ENCODE results near the gene TMEM176B. TPM values are rescaled to one million over a fixed set of nuclear protein-coding genes. Genes with fewer than 3 reads are reported as not detected.
"Not testable (repeated sequence)": the region's sequence is repeated elsewhere in the genome, so short reads cannot be mapped to it uniquely, and the experiment has no call there.

Gene TMEM176B
- total RNA-seq, 1 donor from 2014 or later, result 18.3 TPM

DNA sequence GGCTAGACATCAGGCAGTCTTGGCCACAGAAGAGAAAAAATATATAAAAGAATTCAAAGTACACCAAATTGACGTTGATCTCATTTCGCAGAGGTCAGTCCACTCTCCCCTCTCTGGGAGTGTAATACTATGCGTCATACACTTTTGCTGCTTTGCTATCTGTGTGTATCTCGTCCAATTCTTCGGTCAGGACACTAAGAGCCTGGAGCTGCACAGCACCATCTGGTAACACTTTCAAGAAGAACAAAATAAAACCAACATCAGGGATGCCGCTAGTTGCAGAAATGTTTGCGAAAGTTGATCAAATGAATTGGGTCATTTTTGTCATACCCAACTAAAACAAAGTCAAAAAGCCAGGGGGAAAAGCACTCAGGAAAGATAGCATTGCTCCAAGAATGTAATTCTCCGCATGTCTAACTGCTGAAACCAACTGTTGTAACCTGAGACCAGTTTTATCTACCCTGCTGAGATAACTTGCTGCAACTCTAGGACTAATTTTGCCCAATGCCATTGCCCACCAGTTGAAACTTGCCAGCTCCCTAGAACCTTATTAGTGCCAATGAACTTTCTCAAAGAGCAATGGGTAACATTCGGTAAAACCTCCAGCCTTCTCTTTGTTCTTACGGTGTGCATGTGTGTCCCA lies 23.4 kb upstream of the TMEM176B start:
- no peak overlapping the region for H3K9ac ChIP-seq (ENCODE audit: low read depth in 1 of 3, low read length in 3 of 3)

DNA sequence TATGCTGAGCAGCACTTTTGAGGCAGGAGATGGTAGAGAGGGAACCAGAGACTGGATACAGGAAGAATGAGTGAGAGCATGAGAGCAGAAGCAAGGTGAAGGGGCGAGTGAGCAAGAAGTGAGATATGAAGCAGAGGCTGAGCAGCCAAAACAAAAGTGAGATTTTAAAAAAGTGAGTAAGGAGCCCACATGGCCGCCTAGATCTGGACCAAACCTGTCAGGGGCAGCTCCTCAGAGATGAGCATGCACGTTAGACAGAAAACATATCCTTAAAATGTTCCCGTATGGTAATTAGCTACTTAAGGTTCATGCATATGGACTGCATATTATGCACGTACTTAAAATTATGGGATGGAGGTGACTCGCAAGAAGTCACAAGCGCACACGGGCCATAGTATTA lies 22.9 kb upstream of the TMEM176B start:
- H3K27me3 ChIP-seq (ENCODE audit: control insufficient read depth in 3 of 3, insufficient read depth in 3 of 3, low read length in 3 of 3), result peaks cover 2 to 5% (median 2%) of the 10 kb centered on the region in 3 donors
- peaks cover 0 to 2% (median 2%) of the 10 kb centered on the region in 3 donors for H3K9me3 ChIP-seq (ENCODE audit: control insufficient read depth in 3 of 3, low read length in 3 of 3)
- no peaks in the 10 kb centered on the region for H3K4me1 ChIP-seq (ENCODE audit: control insufficient read depth in 3 of 3, insufficient read depth in 3 of 3, low read length in 3 of 3)
- H3K9ac ChIP-seq (ENCODE audit: low read depth in 1 of 3, low read length in 3 of 3), result no peak overlapping the region
- H3K4me3 ChIP-seq (ENCODE audit: low read length in 3 of 3), result no peak overlapping the region
- H3K36me3 ChIP-seq (ENCODE audit: control insufficient read depth in 3 of 3, insufficient read depth in 3 of 3, low read length in 3 of 3), result no peaks in the 10 kb centered on the region
- H3K27ac ChIP-seq (ENCODE audit: low read depth, low read length), result no peak overlapping the region

More for the DNA sequence above, 23.4 kb upstream of the TMEM176B start:
- no peaks in the 10 kb centered on the region for H3K36me3 ChIP-seq (ENCODE audit: control insufficient read depth in 3 of 3, insufficient read depth in 3 of 3, low read length in 3 of 3)
- no peak overlapping the region for H3K4me3 ChIP-seq (ENCODE audit: low read length in 3 of 3)
- H3K27me3 ChIP-seq (ENCODE audit: control insufficient read depth in 3 of 3, insufficient read depth in 3 of 3, low read length in 3 of 3), result peaks cover 2 to 5% (median 2%) of the 10 kb centered on the region in 3 donors
- H3K4me1 ChIP-seq (ENCODE audit: control insufficient read depth in 3 of 3, insufficient read depth in 3 of 3, low read length in 3 of 3), result no peaks in the 10 kb centered on the region
- H3K9me3 ChIP-seq (ENCODE audit: control insufficient read depth in 3 of 3, low read length in 3 of 3), result peaks cover 0 to 2% (median 2%) of the 10 kb centered on the region in 3 donors
- H3K27ac ChIP-seq (ENCODE audit: low read depth, low read length), result no peak overlapping the region

DNA sequence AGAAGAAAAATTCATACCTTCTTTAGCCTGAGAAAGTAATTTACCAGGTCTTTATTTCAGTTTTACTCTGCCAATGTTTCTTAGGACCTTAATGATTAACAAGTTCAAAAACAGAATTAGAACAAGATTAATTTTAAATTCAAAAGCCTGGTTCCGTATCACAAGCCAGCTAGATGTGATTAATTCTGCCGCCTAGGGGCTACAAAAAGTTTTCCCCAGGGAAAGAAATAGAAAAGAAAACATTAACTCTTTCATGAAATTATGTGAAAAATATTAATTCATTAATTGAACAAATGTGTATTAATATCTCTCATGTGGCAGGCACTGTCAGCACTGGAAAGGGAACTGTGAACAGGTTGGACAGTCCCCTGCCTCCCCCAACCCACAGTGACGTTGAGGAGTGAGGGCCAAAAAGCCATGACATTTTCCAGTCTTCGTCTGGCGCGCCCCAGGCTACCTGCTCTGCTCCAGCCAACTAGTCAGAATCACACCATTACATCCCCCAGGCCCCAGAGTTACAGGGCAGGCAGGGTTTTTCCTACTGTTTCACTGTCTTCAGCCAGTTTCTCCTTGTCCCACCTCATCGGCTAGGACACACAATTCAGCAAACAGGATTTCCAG lies 20.5 kb upstream of the TMEM176B start:
- no peak overlapping the region for H3K9ac ChIP-seq (ENCODE audit: low read depth in 1 of 3, low read length in 3 of 3)
- no peak overlapping the region for H3K27ac ChIP-seq (ENCODE audit: low read depth, low read length)
- H3K9me3 ChIP-seq (ENCODE audit: control insufficient read depth in 3 of 3, low read length in 3 of 3), result peaks cover 0 to 5% (median 2%) of the 10 kb centered on the region in 3 donors
- H3K36me3 ChIP-seq (ENCODE audit: control insufficient read depth in 3 of 3, insufficient read depth in 3 of 3, low read length in 3 of 3), result no peaks in the 10 kb centered on the region
- no peak overlapping the region for H3K4me3 ChIP-seq (ENCODE audit: low read length in 3 of 3)
- peaks cover 0 to 5% (median 2%) of the 10 kb centered on the region in 3 donors for H3K27me3 ChIP-seq (ENCODE audit: control insufficient read depth in 3 of 3, insufficient read depth in 3 of 3, low read length in 3 of 3)
- H3K4me1 ChIP-seq (ENCODE audit: control insufficient read depth in 3 of 3, insufficient read depth in 3 of 3, low read length in 3 of 3), result no peaks in the 10 kb centered on the region

DNA sequence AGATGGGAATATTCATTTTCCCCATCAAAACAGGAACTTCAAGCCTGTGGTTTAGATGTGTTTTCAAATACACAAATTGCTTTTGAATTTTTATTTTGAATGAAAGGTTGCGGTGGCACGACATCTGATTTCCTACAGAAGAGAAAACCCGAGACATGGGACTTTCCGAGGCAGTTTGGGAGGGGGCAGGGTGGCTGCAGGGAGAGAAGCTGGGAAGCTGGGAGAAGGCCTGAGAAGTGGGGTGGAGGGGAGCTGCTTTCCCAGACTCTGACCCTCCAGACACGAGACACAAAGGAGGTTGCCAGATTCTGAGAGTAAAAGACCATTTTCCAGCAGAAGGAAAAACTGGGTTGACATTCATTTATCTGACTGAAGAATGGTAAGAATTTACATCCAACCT lies 20.0 kb upstream of the TMEM176B start:
- H3K9me3 ChIP-seq (ENCODE audit: control insufficient read depth in 3 of 3, low read length in 3 of 3), result peaks cover 0 to 5% (median 2%) of the 10 kb centered on the region in 3 donors
- no peak overlapping the region for H3K9ac ChIP-seq (ENCODE audit: low read depth in 1 of 3, low read length in 3 of 3)
- no peaks in the 10 kb centered on the region for H3K36me3 ChIP-seq (ENCODE audit: control insufficient read depth in 3 of 3, insufficient read depth in 3 of 3, low read length in 3 of 3)
- H3K4me1 ChIP-seq (ENCODE audit: control insufficient read depth in 3 of 3, insufficient read depth in 3 of 3, low read length in 3 of 3), result no peaks in the 10 kb centered on the region
- H3K27ac ChIP-seq (ENCODE audit: low read depth, low read length), result no peak overlapping the region
- H3K27me3 ChIP-seq (ENCODE audit: control insufficient read depth in 3 of 3, insufficient read depth in 3 of 3, low read length in 3 of 3), result peaks cover 0 to 5% (median 2%) of the 10 kb centered on the region in 3 donors
- H3K4me3 ChIP-seq (ENCODE audit: low read length in 3 of 3), result no peak overlapping the region

GRCh38 chr7:150818971-150819370 lies 18.8 kb upstream of the TMEM176B start:
- Histone ChIP-seq H3K9me3 (ENCODE audit: control insufficient read depth in 3 of 3, low read length in 3 of 3) (peaks cover 0 to 4% (median 0%) of the 10 kb centered on the region in 3 donors), H3K36me3 (ENCODE audit: control insufficient read depth in 3 of 3, insufficient read depth in 3 of 3, low read length in 3 of 3) (no peaks in the 10 kb centered on the region), H3K27ac (ENCODE audit: low read depth, low read length) (no peak overlapping the region), H3K27me3 (ENCODE audit: control insufficient read depth in 3 of 3, insufficient read depth in 3 of 3, low read length in 3 of 3) (peaks cover 0 to 7% (median 2%) of the 10 kb centered on the region in 3 donors), H3K4me1 (ENCODE audit: control insufficient read depth in 3 of 3, insufficient read depth in 3 of 3, low read length in 3 of 3) (no peaks in the 10 kb centered on the region), H3K4me3 (ENCODE audit: low read length in 3 of 3) (no peak overlapping the region), H3K9ac (ENCODE audit: low read depth in 1 of 3, low read length in 3 of 3) (no peak overlapping the region)

DNA sequence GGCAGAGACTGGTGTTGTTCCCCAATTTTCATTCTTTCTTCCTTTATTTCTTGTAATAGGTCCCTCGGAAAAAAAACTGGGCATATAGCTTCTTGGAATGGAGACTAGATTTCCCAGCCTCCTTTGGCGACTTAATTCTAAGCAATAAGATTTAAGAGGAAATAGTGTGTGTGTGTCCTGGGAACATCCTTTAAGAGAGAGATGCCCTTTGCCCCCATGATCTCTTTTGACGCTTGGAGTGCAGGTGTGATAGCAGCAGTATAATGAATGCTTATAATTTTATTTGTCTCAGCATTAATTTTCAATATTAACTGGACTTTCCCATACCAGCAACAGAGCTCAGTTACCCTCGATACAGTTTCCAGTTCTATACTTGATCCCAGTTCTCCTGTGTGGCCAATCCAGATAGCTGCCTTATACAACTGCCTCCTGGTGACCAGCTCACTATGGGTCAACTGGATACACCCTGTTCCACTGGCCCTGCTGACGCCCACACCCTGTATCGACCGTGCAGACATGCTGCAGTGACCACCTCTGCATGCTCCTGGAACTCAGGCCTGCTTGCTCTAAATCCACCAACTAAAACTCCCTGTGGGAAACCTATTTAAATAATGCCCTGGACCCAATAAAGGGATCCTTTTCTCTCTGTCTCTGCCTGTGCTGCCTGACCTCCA lies 14.3 kb upstream of the TMEM176B start:
- Histone ChIP-seq H3K9me3 (ENCODE audit: control insufficient read depth in 3 of 3, low read length in 3 of 3) (peaks cover 0 to 4% (median 0%) of the 10 kb centered on the region in 3 donors), H3K4me3 (ENCODE audit: low read length in 3 of 3) (no peak overlapping the region)

DNA sequence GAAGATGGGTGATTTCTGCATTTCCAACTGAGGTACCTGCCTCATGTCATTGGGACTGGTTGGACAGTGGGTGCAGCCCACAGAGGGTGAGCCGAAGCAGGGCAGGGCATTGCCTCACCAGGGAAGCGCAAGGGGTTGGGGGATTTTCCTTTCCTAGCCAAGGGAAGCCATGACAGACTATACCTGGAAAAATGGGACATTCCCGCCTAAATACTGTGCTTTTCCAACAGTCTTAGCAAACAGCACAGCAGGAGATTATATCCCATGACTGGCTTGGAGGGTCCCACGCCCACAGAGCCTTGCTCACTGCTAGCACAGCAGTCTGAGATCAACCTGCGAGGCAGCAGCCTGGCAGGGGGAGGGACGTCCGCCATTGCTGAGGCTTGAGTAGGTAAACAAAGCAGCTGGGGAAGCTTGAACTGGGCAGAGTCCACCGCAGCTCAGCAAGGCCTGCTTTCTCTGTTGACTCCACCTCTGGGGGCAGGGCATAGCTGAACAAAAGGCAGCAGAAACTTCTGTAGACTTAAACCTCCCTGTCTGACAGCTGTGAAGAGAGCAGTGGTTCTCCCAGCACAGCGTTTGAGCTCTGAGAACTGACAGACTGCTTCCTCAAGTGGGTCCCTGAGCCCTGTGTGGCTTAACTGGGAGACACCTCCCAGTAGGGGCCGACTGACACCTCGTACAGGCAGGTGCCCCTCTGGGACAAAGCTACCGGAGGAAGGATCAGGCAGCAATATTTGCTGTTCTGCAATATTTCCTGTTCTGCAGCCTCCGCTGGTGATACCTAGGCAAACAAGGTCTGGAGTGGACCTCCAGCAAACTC lies 7.7 kb upstream of the TMEM176B start:
- not testable (repeated sequence) for H3K27me3 ChIP-seq (ENCODE audit: control insufficient read depth in 3 of 3, insufficient read depth in 3 of 3, low read length in 3 of 3); H3K9ac ChIP-seq (ENCODE audit: low read depth in 1 of 3, low read length in 3 of 3)

More for the DNA sequence above, 14.3 kb upstream of the TMEM176B start:
- Histone ChIP-seq H3K36me3 (ENCODE audit: control insufficient read depth in 3 of 3, insufficient read depth in 3 of 3, low read length in 3 of 3) (no peaks in the 10 kb centered on the region), H3K9ac (ENCODE audit: low read depth in 1 of 3, low read length in 3 of 3) (no peak overlapping the region), H3K4me1 (ENCODE audit: control insufficient read depth in 3 of 3, insufficient read depth in 3 of 3, low read length in 3 of 3) (no peaks in the 10 kb centered on the region), H3K27ac (ENCODE audit: low read depth, low read length) (no peak overlapping the region), H3K27me3 (ENCODE audit: control insufficient read depth in 3 of 3, insufficient read depth in 3 of 3, low read length in 3 of 3) (peaks cover 0 to 2% (median 0%) of the 10 kb centered on the region in 3 donors)

DNA sequence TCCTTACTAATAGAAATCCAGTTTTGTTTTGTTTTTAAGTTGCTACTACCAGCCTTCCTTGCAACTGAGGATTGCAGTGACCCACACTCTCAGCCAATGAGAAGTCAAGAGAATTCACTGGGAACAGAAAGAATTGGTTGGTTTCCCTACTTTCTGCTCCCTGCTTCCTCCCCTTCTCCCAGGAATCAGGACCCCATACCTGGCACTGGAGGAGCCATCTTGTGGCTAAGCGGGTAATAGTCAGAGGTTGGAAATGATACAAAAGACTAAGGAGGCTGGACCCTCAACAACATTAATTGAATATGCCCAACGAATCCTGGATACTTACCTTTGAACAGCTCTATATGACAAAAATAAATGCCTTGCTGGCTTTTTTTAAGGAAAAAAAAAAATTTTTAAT lies 6.7 kb upstream of the TMEM176B start:
- Histone ChIP-seq H3K27ac (ENCODE audit: low read depth, low read length) (no peak overlapping the region), H3K4me3 (ENCODE audit: low read length in 3 of 3) (no peak overlapping the region), H3K27me3 (ENCODE audit: control insufficient read depth in 3 of 3, insufficient read depth in 3 of 3, low read length in 3 of 3) (peaks cover 3 to 8% (median 7%) of the 10 kb centered on the region in 3 donors), H3K9ac (ENCODE audit: low read depth in 1 of 3, low read length in 3 of 3) (no peak overlapping the region), H3K36me3 (ENCODE audit: control insufficient read depth in 3 of 3, insufficient read depth in 3 of 3, low read length in 3 of 3) (peaks cover 0 to 11% (median 0%) of the 10 kb centered on the region in 3 donors), H3K9me3 (ENCODE audit: control insufficient read depth in 3 of 3, low read length in 3 of 3) (peaks cover 0 to 9% (median 6%) of the 10 kb centered on the region in 3 donors), H3K4me1 (ENCODE audit: control insufficient read depth in 3 of 3, insufficient read depth in 3 of 3, low read length in 3 of 3) (peaks cover 0 to 5% (median 0%) of the 10 kb centered on the region in 3 donors)

More for the DNA sequence above, 7.7 kb upstream of the TMEM176B start:
- H3K4me1 ChIP-seq (ENCODE audit: control insufficient read depth in 3 of 3, insufficient read depth in 3 of 3, low read length in 3 of 3); H3K9me3 ChIP-seq (ENCODE audit: control insufficient read depth in 3 of 3, low read length in 3 of 3); H3K27ac ChIP-seq (ENCODE audit: low read depth, low read length); H3K4me3 ChIP-seq (ENCODE audit: low read length in 3 of 3); H3K36me3 ChIP-seq (ENCODE audit: control insufficient read depth in 3 of 3, insufficient read depth in 3 of 3, low read length in 3 of 3): not testable (repeated sequence)

DNA sequence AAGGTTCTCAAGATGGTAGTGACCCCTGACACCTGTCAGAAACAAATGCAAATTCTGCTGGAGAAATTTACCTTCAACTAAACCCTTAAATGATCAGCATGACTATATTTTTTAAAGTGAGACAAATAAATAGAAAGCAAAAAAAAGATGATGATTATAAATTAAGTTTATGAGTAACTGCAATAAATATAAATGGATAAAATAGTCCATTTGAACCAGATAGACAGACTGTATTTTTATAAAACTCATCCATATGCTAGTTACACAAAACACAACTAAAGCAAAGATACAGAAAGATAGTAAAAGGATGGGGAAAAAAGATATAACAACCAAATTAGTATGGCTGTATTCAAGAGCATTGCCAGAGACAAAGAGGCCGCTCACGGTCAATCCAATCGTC lies 6.3 kb upstream of the TMEM176B start:
- Histone ChIP-seq H3K27me3 (ENCODE audit: control insufficient read depth in 3 of 3, insufficient read depth in 3 of 3, low read length in 3 of 3) (peaks cover 7 to 12% (median 11%) of the 10 kb centered on the region in 3 donors), H3K27ac (ENCODE audit: low read depth, low read length) (no peak overlapping the region), H3K36me3 (ENCODE audit: control insufficient read depth in 3 of 3, insufficient read depth in 3 of 3, low read length in 3 of 3) (peaks cover 0 to 11% (median 0%) of the 10 kb centered on the region in 3 donors), H3K9ac (ENCODE audit: low read depth in 1 of 3, low read length in 3 of 3) (no peak overlapping the region), H3K4me1 (ENCODE audit: control insufficient read depth in 3 of 3, insufficient read depth in 3 of 3, low read length in 3 of 3) (peaks cover 0 to 5% (median 0%) of the 10 kb centered on the region in 3 donors), H3K4me3 (ENCODE audit: low read length in 3 of 3) (no peak overlapping the region), H3K9me3 (ENCODE audit: control insufficient read depth in 3 of 3, low read length in 3 of 3) (peaks cover 0 to 9% (median 6%) of the 10 kb centered on the region in 3 donors)
